Endometrium (tissue), 2 donors: ENCODE data around the gene FANCC.
A peak's percentile ranks its signal among the peaks of the same experiment; 100 is the strongest.
"Not testable (repeated sequence)": the region's sequence is repeated elsewhere in the genome, so short reads cannot be mapped to it uniquely, and the experiment has no call there.

Source experiments
- FAIRE-seq: peaks from 2 replicates; lab custom pipeline; 2012; peaks lifted over from hg19 to GRCh38; lab: Jason Lieb, UNC
- donor health status: control.
- donor health status: control.

The FANCC gene

DNA sequence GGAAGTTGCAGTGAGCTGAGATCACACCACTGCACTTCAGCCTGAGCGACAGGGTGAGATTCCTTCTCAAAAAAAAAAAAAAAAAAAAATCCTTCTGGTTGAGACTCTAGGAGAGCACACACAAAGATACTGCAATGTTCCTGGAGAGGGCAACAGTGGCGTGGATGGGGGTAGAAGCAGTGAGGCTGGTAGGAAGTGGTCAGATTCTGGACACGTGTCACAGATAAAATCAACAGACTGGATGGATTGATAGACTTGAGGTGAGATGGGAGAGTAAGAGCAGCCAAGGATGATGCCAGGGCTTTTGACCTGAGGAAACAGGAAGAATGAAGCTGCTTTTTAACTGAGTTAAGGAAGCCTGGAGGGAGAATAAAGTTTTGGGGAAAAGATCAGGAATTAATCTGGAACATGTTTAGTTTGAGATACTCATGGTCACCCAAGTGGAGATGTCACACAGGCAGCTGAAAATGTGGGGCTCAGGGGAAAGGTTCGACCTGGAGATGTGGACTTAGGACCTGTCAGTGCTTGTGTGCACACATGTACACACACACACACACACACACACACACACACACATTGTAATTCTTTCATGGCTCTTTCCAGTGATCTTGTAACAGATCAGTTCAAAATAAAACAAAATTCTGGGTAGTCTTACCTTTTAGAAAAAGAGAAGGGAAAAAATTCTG is 88.1 kb downstream of the FANCC start:
- no peak for FAIRE-seq

- FAIRE-seq: no peak
These were observed 90.6 kb downstream of the FANCC start for GRCh38 chr9:95226921-95227320.

DNA sequence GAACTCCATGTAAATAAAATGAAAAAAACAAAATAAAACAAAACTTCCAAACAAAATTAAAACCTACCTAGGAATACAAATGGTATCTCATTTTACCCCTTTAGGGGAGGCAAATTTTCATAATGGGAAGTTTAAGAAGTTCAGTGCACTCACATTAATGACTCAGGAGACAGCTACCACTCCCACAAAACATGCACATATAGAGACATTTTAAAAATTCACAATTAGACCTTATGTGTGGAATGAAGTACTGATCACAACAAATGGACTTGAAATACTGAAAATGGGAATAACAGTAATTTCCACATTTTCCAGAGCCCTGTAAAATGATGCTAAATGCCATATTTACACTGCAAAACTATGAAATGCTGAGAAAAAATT is 91.8 kb downstream of the FANCC start:
- no peak for FAIRE-seq

GRCh38 chr9:95225076-95225725 is 92.3 kb downstream of the FANCC start:
- peak; percentile 94 for FAIRE-seq

DNA sequence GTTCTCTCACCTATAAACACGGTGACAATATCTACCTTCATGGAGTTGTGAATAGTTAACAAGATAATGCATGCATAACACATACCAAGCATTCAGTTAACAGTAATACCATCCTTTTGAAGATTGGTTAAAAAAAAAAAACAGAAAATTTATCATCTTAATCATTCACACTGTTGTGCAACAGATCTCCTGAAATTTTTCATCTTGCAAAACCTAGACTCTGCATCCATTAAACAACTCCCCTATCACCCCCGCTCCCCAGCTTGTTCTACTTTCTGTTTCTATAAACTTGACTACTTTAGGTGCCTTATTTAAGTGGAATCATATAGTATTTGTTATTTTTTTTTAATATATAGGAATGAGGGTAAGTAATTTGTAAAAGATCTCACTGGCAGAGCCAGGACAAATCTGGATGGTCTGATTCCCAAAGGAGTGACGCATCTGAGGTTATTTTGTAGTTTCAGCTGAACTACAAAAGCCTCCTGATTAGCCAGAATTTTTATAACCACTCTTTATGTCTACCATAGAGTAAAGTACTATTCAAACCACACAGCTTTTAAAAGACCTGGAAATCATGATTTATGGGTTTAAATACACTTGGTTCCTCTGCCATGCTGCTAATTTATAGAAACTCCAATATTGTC is 93.0 kb downstream of the FANCC start:
- no peak for FAIRE-seq

- FAIRE-seq: not testable (repeated sequence)
These were observed 97.2 kb downstream of the FANCC start for GRCh38 chr9:95220352-95220751.

DNA sequence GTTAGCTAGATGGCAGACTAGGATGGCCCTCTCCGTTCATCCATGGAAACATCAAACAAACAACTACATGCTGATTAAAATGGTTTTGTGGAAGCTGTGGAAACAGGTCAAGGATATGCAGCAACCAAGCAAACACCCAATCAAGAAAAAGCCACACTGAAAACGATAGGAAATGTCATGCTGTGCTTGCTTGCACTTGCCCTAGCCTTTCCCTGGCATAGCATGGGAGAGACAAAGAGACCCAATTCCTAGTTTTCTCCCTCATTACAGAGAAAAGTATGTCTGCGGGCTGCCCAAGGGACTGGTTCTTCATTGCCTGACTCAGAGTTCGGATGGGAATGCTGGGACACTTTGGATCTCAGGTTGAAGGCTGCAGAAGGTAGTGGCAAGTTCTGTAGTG is 98.7 kb downstream of the FANCC start:
- no peak for FAIRE-seq

DNA sequence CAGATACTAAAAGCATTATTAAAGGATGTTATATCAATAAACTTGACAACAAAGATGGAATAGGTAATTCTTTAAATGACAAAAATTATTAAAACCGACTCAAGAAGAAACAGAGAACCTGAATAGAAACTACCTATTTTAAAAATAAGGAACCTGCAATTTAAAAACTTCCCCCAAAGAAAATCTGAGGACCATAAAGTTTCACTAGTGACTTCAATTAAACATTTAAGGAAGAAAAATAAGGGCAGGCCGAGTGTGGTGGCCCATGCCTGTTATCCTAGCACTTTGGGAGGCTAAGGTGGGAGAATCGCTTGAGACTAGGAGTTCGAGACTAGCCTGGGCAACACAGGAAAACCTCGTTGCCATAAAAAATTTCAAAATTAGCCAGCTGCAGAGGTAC is 99.6 kb downstream of the FANCC start:
- no peak for FAIRE-seq

DNA sequence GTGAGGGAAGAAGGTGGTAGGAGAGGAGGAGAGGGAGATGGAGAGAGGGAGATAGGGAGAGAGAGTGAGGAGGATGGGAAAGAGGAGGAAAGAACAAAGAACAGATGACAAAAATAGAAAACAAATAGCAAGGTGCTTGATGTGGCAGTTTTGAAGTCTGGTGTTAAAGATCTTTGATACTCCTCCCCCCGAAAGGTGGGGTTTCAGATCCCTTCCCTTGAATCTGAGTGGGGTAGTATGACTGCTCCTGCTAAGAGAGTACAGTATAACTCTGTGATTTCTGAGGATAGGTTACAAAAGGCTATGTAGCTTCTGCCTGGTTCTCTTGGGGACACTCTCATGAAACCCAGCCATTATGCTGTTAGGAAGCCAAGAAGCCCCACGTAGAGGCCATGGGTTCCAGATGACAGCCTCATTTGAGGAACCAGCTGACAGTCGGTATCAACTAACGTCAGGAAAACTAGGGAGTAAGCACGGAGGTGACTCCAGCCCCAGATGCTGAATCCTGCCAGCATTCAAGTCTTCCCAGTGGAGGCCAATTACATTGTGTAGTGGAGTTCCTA is 102.1 kb downstream of the FANCC start:
- FAIRE-seq: no peak

- no peak for FAIRE-seq
These were observed 104.4 kb downstream of the FANCC start for GRCh38 chr9:95213117-95213516.

DNA sequence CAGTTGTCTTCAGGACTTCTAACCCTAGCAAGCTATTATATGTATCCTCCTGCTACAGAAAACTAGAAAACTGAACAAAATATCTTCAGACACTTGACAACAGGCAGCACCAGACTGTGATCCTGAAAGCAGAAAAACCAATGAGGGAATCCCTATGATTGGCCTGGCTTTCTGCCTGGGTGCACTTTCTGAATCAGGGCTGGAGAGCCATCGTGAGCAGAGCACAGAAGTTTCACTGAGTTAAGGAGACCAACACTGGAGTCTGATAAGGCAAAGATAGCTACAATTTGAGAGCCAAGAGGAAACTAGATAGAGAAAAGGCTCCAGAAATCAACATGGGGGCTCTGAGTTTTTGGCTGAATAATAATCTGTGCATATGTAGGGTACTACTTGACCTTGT is 106.5 kb downstream of the FANCC start:
- no peak for FAIRE-seq

- FAIRE-seq: no peak
These were observed 110.1 kb downstream of the FANCC start for GRCh38 chr9:95207403-95207802.

DNA sequence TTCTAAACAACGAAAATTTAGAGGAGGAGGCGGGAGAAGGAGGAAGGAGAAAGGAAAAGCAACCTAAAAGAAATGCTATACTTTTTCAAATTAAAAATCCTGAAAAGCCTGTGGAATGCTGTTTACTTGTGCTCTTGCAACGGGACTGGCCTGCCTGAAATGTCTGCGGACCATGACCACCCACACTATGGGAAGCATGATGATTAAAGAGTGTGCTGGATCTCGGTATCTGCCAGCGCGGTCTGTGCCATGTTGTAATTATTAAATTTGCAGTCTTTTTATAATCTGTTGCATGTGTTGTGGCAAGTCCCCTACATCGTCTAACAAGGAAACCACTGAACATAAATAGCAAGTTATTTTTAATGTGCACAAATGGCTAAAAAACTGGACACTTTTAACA is 111.4 kb downstream of the FANCC start:
- FAIRE-seq: no peak

DNA sequence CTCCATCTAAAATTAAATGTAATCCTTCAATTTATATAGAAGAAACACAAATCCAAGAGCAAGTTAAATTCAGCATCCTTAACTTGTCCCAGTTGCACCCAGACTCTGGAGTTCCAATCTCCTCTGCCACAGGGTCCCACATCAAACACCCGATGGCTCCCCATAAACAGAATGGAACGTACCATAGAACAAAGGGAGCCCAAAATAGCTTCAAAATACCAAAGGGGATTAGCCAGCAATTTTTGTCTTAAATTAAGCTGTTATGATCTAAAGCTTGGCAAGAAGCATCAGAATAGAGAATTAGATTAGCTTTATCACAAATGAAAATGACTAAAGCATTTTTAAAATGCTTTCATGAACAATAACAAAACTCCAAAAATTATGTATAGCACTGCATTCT is 112.8 kb downstream of the FANCC start:
- no peak for FAIRE-seq

DNA sequence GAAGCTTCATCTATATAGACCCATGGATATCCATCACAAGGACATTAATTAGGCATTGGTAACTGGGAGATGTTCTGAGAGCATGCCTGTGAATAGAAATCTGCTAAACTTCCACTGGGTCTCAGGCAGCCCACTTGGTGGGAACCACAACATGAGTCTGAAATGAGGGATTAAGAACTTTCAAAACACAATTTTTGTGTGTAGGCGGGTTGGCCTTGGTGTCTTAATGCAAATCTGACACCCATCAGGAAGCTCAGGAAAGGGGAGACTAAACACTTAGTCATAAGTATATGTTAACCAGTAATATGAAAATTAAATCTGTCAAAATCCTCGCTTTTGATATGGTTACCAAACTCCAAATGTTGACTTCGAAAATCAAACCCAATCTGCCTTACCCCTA is 113.2 kb downstream of the FANCC start:
- no peak for FAIRE-seq

- FAIRE-seq: not testable (repeated sequence)
These were observed 114.5 kb downstream of the FANCC start for GRCh38 chr9:95203019-95203418.

DNA sequence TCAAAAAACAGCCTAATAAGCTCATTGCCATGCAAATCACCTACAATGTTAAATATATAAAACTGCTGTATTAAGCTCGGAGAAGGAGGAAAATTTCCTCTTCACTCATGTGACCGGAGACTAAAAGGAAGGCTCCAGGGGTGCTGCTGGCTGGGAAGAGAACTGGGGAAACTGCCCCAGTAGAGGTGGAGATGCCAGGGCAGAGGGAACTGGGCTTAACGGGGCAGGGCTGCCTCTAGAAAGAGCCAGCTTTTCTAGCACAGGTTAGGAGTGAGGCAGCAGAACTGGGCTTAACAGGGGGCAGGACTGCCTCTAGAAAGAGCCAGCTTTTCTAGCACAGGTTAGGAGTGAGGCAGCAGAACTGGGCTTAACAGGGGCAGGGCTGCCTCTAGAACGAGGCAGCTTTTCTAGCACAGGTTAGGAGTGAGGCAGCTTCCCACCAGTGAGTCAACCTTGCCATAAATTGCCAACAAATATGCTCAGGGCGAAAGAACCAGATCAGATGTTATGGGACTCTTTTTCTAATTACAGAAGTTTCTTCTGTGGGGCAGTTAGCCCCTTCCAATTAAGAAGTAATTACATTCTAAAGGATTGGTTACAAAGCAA is 115.3 kb downstream of the FANCC start:
- FAIRE-seq: no peak

DNA sequence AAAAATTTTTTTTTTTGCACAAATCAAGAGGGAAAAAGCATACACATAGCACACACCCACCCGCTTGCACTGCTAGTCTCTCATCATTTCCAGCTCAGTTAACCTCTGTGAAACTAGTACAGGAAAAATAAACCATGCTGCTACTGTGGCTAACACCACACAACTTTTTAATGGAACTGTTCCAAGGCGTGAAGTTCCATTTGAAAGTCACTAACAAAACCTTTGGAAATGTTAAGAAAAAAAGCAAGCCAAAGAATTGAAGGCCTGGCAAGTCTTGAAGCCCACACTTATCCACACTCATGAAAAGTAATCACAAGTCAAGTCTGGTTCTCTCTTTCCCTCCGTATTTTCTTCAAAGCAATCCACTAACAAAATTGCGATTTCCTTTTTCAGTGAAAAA is 116.3 kb downstream of the FANCC start:
- FAIRE-seq: no peak

GRCh38 chr9:95197692-95198271 is 119.7 kb downstream of the FANCC start:
- no peak for FAIRE-seq

- FAIRE-seq: no peak
These were observed 124.0 kb downstream of the FANCC start for GRCh38 chr9:95193480-95193879.

- FAIRE-seq: no peak
These were observed 124.4 kb downstream of the FANCC start for GRCh38 chr9:95193067-95193466.

- no peak for FAIRE-seq
These were observed 124.9 kb downstream of the FANCC start for GRCh38 chr9:95192631-95193030.

GRCh38 chr9:95190413-95190812 is 127.1 kb downstream of the FANCC start:
- no peak for FAIRE-seq
